ENCODE results near the gene EXOSC7. TPM values are rescaled to one million over a fixed set of nuclear protein-coding genes. Genes with fewer than 3 reads are reported as not detected.
A peak's percentile ranks its signal among the peaks of the same experiment; 100 is the strongest.
"Not testable (repeated sequence)": the region's sequence is repeated elsewhere in the genome, so short reads cannot be mapped to it uniquely, and the experiment has no call there.

EXOSC7 gene
- total RNA-seq, 2 experiments from 2014 or later, result 55.7 to 62.2 TPM

- H3K27me3 Mint-ChIP-seq; H3K36me3 Mint-ChIP-seq; H3K9me3 Mint-ChIP-seq; DNase-seq; H3K4me3 Mint-ChIP-seq; H3K4me1 Mint-ChIP-seq (ENCODE audit: low read depth); CTCF ChIA-PET; POLR2A ChIA-PET; H3K27ac Mint-ChIP-seq; intact Hi-C loops (cut with micrococcal nuclease): not testable (repeated sequence)
Observed at GRCh38 chr3:44949770-44950169, 26.3 kb upstream of the EXOSC7 start.

DNA sequence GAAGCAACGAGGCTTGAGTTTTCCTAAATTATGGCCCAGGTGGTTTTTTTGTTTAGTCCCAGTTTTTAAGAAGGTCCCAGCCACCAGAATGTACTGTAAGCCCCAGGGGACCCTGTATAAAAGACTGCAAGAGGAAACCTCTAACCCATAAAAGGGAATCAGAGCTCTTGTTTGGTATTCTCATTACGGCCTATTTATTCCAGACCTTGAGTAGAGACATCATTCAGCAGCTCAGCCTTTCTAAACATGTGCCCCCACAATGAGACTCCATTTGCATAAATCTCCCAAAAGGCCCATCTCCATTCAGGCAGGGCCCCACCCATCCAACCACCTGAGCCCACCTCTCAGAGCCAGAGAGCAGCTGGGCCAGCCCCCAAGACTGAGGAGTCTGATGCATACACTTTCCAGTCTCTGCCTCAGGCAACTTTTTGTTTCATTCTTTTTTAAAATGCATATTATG is 25.7 kb upstream of the EXOSC7 start:
- H3K36me3 Mint-ChIP-seq, result no peaks in the 10 kb centered on the region
- H3K4me1 Mint-ChIP-seq (ENCODE audit: low read depth), result no peaks in the 10 kb centered on the region
- CTCF ChIA-PET, result no interaction called here
- no peak overlapping the region for H3K27ac Mint-ChIP-seq
- POLR2A ChIA-PET, result no interaction called here
- DNase-seq, result no peak
- H3K9me3 Mint-ChIP-seq, result no peaks in the 10 kb centered on the region
- no peak overlapping the region for H3K4me3 Mint-ChIP-seq
- intact Hi-C loops (cut with micrococcal nuclease), result no loop called here
- H3K27me3 Mint-ChIP-seq, result no peaks in the 10 kb centered on the region

- intact Hi-C loops (cut with micrococcal nuclease), result no loop called here
- Mint-ChIP-seq H3K36me3 (peaks cover 3% of the 10 kb centered on the region), H3K27ac (no peak overlapping the region), H3K4me1 (ENCODE audit: low read depth) (no peaks in the 10 kb centered on the region), H3K4me3 (no peak overlapping the region), H3K9me3 (no peaks in the 10 kb centered on the region), H3K27me3 (no peaks in the 10 kb centered on the region)
- ChIA-PET CTCF (no interaction called here), POLR2A (no interaction called here)
- DNase-seq, result no peak
Observed at GRCh38 chr3:44952689-44953088, 23.4 kb upstream of the EXOSC7 start.

GRCh38 chr3:44954304-44954703 is 21.7 kb upstream of the EXOSC7 start:
- no peaks in the 10 kb centered on the region for H3K27me3 Mint-ChIP-seq
- H3K9me3 Mint-ChIP-seq, result no peaks in the 10 kb centered on the region
- CTCF ChIA-PET, result no interaction called here
- intact Hi-C loops (cut with micrococcal nuclease), result no loop called here
- H3K27ac Mint-ChIP-seq, result no peak overlapping the region
- DNase-seq, result no peak
- H3K4me1 Mint-ChIP-seq (ENCODE audit: low read depth), result no peaks in the 10 kb centered on the region
- POLR2A ChIA-PET, result no interaction called here
- no peak overlapping the region for H3K4me3 Mint-ChIP-seq
- peaks cover 7% of the 10 kb centered on the region for H3K36me3 Mint-ChIP-seq

DNA sequence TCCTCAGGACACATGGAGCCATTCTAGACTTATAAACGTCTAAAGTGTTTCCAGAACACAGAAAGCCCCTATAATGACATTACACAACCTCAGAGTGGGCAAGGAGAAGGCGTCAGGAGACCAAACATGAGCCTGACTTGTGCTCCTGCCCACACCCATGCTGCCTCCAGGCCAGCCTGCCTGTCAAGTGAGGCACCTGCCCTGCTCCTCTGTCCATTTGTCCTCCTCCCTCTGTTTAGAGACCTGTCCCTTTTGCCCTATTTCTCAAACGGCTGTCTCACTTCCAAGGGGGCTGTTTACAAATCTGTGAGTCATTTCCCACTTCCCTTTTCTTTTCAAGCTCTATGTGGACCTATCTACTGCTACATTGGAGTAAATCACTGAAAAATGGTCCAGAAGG is 21.1 kb upstream of the EXOSC7 start:
- H3K27ac Mint-ChIP-seq, result no peak overlapping the region
- DNase-seq, result no peak
- no peak overlapping the region for H3K4me3 Mint-ChIP-seq
- H3K9me3 Mint-ChIP-seq, result no peaks in the 10 kb centered on the region
- ChIA-PET POLR2A (no interaction called here), CTCF (no interaction called here)
- intact Hi-C loops (cut with micrococcal nuclease), result no loop called here
- H3K27me3 Mint-ChIP-seq, result no peaks in the 10 kb centered on the region
- no peaks in the 10 kb centered on the region for H3K4me1 Mint-ChIP-seq (ENCODE audit: low read depth)
- peaks cover 7% of the 10 kb centered on the region for H3K36me3 Mint-ChIP-seq

DNA sequence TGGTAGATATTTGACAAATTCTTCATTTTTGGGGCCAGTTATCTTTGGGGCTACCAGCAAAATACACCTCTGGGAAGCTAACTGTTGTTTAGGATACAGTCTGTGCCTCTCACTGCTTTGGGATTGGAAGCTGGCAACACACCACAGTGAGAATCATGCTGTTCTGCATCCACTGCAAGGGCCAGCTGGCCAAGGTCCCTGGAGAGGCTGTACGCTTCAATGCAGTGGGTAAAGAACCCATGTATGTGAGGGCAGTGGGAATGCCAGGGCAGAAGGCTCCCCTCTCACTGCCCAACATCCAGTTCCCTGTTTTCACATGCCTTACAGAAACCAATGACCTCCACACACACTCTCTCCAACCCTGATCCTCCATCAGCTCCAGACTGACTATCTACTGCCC is 20.1 kb upstream of the EXOSC7 start:
- no peaks in the 10 kb centered on the region for H3K9me3 Mint-ChIP-seq
- no peak overlapping the region for H3K4me3 Mint-ChIP-seq
- no peaks in the 10 kb centered on the region for H3K27me3 Mint-ChIP-seq
- ChIA-PET POLR2A (no interaction called here), CTCF (interaction anchor here (1.2 kb wide), 1 partner anchor 423 kb away, joined by 3 read pairs; no protein-coding TSS in a partner anchor)
- no peak for DNase-seq
- intact Hi-C loops (cut with micrococcal nuclease), result no loop called here
- peaks cover 7% of the 10 kb centered on the region for H3K36me3 Mint-ChIP-seq
- peaks cover 6% of the 10 kb centered on the region for H3K4me1 Mint-ChIP-seq (ENCODE audit: low read depth)
- H3K27ac Mint-ChIP-seq, result no peak overlapping the region

DNA sequence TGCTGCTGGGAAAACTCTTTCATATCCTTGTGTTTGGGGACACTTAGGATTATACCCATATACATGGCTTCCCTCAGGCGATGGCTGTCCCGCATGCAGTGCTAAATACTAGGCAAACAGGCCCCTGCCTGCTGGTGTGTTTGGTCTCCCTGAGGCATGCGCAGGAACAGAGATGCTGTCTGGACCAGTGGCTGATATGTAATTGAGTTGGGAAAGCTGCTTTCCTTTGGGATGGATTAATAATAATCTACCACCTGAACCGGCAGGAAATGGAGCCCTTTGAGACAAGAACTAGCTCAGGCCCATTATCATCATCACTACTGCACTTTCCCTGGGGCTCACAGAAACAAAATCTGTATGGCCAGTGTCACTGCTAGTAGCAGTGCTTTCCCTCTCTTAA is 18.1 kb upstream of the EXOSC7 start:
- intact Hi-C loops (cut with micrococcal nuclease), result no loop called here
- no peaks in the 10 kb centered on the region for H3K27me3 Mint-ChIP-seq
- DNase-seq, result no peak
- H3K4me3 Mint-ChIP-seq, result no peak overlapping the region
- no peak overlapping the region for H3K27ac Mint-ChIP-seq
- H3K9me3 Mint-ChIP-seq, result no peaks in the 10 kb centered on the region
- H3K4me1 Mint-ChIP-seq (ENCODE audit: low read depth), result peaks cover 10% of the 10 kb centered on the region
- POLR2A ChIA-PET, result no interaction called here
- CTCF ChIA-PET, result interaction anchor here (0.5 kb wide), 1 partner anchor 221 kb away, joined by 3 read pairs; no protein-coding TSS in a partner anchor
- peaks cover 7% of the 10 kb centered on the region for H3K36me3 Mint-ChIP-seq

GRCh38 chr3:44958386-44958785 is 17.7 kb upstream of the EXOSC7 start:
- DNase-seq, result no peak
- intact Hi-C loops (cut with micrococcal nuclease), result no loop called here
- CTCF ChIA-PET, result interaction anchor here (0.5 kb wide), 1 partner anchor 221 kb away, joined by 3 read pairs; no protein-coding TSS in a partner anchor
- H3K27ac Mint-ChIP-seq, result no peak overlapping the region
- peaks cover 7% of the 10 kb centered on the region for H3K36me3 Mint-ChIP-seq
- no peak overlapping the region for H3K4me3 Mint-ChIP-seq
- H3K27me3 Mint-ChIP-seq, result no peaks in the 10 kb centered on the region
- H3K4me1 Mint-ChIP-seq (ENCODE audit: low read depth), result peaks cover 10% of the 10 kb centered on the region
- H3K9me3 Mint-ChIP-seq, result no peaks in the 10 kb centered on the region
- POLR2A ChIA-PET, result no interaction called here

DNA sequence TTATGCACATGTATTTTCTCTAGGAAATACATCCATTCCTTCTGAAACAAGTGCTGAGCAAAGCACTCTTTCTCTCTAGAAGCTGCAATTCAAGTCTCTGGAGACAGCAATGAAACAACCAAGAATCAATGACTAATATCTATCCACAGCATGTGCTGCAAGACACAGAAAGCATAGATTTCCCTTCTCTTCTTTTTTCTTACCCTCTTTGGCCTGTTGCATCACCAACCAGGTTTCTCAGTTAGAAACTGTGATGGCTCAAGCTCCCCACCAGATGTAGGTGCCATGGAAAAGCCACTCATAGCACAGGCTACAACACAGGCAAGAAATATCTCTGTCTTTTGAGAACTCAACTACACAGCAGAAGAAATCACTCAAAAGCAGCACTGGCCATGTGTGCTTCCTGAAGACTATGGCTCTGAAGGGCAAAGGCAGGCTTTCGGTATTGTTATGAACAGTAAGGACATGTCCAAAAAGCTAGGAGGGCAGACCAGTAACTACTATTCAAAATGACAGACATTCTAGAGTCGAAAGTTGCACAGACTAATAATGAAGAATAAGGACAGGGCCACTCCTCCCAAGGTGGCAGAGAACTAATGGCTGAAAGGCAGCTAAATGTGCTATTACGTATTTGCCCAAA is 15.5 kb upstream of the EXOSC7 start:
- no peak overlapping the region for H3K27ac Mint-ChIP-seq
- CTCF ChIA-PET, result no interaction called here
- DNase-seq, result peak; percentile 12
- H3K36me3 Mint-ChIP-seq, result peaks cover 7% of the 10 kb centered on the region
- no peaks in the 10 kb centered on the region for H3K27me3 Mint-ChIP-seq
- intact Hi-C loops (cut with micrococcal nuclease), result no loop called here
- H3K4me3 Mint-ChIP-seq, result no peak overlapping the region
- H3K4me1 Mint-ChIP-seq (ENCODE audit: low read depth), result peaks cover 18% of the 10 kb centered on the region
- POLR2A ChIA-PET, result interaction anchor here (1.9 kb wide), 1 partner anchor 16 kb away, joined by 5 read pairs; the partner anchor contains the start of genes EXOSC7 and ZDHHC3
- no peaks in the 10 kb centered on the region for H3K9me3 Mint-ChIP-seq

DNA sequence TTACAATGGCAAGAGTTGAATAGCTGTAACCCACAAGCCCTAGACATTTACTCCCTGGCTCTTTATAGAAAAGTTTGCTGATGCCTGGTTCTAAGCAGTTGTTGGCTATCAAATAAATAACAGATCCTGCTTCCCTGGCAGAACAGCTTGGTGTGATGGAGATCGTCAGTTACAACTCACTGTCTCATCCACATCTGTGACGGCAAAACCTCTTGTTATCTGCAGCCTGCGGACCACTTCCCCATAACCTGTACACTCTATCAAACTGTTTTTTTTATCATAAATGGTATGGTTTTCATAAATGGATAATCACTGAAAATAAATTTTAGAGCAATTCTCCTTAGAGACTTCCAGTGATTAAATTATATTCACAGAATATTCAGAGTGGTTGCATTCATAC is 14.2 kb upstream of the EXOSC7 start:
- ChIA-PET POLR2A (no interaction called here), CTCF (no interaction called here)
- Mint-ChIP-seq H3K4me1 (ENCODE audit: low read depth) (peaks cover 24% of the 10 kb centered on the region), H3K4me3 (no peak overlapping the region), H3K9me3 (no peaks in the 10 kb centered on the region), H3K27me3 (no peaks in the 10 kb centered on the region), H3K36me3 (peaks cover 7% of the 10 kb centered on the region), H3K27ac (no peak overlapping the region)
- DNase-seq, result no peak
- intact Hi-C loops (cut with micrococcal nuclease), result no loop called here

DNA sequence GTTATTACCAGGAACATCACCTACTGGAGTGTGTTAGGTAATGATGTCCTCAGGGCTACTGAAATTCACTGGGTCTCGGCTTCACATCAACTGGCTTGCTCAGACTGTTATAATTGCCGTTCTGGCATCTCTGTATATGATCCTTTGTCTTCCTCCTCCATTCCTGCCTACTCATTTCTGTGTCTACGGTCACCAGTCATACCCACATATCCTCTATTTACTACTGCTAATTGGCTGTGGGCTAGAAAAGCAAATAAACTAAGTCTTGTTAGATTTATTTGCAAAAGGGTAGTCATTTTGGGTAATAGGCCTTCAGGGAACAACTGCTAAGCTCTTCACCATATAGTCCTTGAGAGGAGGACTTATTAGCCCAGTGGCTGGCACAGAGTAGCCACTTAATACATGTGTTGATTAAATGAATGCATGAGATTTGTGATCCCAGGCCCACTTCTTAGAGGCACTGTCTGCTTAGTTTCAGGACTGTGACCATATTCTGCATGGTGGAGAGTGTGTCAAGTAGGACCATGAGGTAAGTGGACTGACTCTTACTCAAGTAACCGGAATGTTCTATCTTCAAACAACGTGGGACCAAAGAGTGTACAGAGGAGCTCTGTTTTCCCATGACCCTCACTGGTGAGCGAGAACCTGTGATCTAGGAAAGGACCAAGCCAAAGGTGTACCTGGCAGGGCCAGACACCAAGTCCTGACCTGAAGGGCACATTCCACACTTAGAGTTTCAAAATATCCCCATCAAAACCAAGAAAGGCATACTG is 13.2 kb upstream of the EXOSC7 start:
- POLR2A ChIA-PET, result no interaction called here
- Mint-ChIP-seq H3K4me1 (ENCODE audit: low read depth) (peaks cover 28% of the 10 kb centered on the region), H3K27ac (no peak overlapping the region), H3K36me3 (peaks cover 4% of the 10 kb centered on the region), H3K4me3 (no peak overlapping the region), H3K27me3 (no peaks in the 10 kb centered on the region), H3K9me3 (no peaks in the 10 kb centered on the region)
- intact Hi-C loops (cut with micrococcal nuclease), result no loop called here
- DNase-seq, result no peak
- CTCF ChIA-PET, result no interaction called here

DNA sequence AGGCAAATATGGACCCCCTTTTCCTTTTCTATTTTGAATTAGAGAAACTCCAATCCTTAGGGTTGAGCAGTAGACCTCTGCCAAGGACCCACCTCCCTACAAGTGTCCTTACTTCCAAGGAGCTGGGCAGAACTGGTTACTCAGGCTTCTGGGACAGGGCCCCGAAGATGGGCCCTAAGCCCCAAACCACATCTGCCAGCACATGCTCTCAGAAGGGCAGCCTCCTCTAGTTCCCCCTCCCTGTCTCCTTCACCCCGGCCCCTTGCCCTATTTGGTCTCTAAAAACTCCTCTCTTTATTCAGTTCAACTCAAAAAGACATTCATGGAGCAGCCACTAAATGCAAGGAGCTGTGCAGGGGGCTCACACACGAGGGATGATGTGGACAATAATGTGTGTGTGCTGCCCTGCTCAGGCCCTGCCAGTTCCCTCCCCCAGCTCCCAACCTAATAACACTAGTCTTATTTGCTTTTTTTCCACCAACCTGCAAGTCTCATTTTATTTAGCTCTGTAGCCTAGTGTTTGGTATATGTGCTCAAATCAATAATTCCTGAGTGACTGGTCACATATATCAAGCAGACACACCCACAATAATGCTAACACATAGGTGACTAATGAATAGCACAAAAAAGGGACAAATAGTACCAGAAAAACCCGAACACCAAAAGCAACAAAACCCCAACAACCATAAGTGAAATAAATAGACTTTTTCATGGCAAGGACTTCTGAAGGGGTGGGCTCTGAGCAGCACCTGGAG is 12.3 kb upstream of the EXOSC7 start:
- Mint-ChIP-seq H3K9me3 (no peaks in the 10 kb centered on the region), H3K27ac (no peak overlapping the region), H3K4me3 (no peak overlapping the region), H3K4me1 (ENCODE audit: low read depth) (peaks cover 30% of the 10 kb centered on the region), H3K27me3 (no peaks in the 10 kb centered on the region), H3K36me3 (peaks cover 3% of the 10 kb centered on the region)
- ChIA-PET POLR2A (no interaction called here), CTCF (no interaction called here)
- no peak for DNase-seq
- intact Hi-C loops (cut with micrococcal nuclease), result no loop called here

Data from activated CD4-positive, alpha-beta memory T cell treated with anti-CD3 and anti-CD28 coated beads for 36 hours (primary cell).